Brain microvascular endothelial cell (primary cell): Measurements from ENCODE around the gene NUF2.

Experiments used
- DNase-seq: peaks from one replicate; pipeline ENCODE4 v3.0.0-alpha.2; 2020
- H3K27ac ChIP-seq: fragments of 250-450 bp; sonication (Bioruptor Pico); 2 replicates; pipeline ENCODE4 v1.5.1; 2020; ENCODE audit warnings: mild to moderate bottlenecking, moderate library complexity
- H3K27me3 ChIP-seq: fragments of 250-450 bp; sonication (Bioruptor Pico); replicated peaks from 2 replicates; pipeline ENCODE4 v1.5.1; 2020; ENCODE audit warnings: mild to moderate bottlenecking
- H3K36me3 ChIP-seq: fragments of 250-450 bp; sonication (Bioruptor Pico); replicated peaks from 2 replicates; pipeline ENCODE4 v1.5.1; 2020; ENCODE audit warnings: mild to moderate bottlenecking
- H3K4me3 ChIP-seq: 2 replicates; pipeline ENCODE4 v1.5.1; 2011; ENCODE audit warnings: low read depth, mild to moderate bottlenecking, control low read depth, low read length, moderate library complexity
- CTCF ChIP-seq: IDR thresholded peaks from 2 replicates; pipeline ENCODE4 v1.5.1; 2011; ENCODE audit warnings: low read depth, mild to moderate bottlenecking, moderate library complexity, low read length, control low read depth, inconsistent platforms; ENCODE audit errors: missing control alignments
- in situ Hi-C: cut with HindIII; loops from 2 replicates; pipeline ENCODE4 v1.10.0; 2017; ENCODE audit warnings: low sequenced_read_pairs, low pct_ligation_motif_present

The NUF2 gene

GRCh38 chr1:163303561-163303960 lies 18.2 kb upstream of the NUF2 start:
- no peak overlapping the region for H3K27ac ChIP-seq
- TF ChIP-seq CTCF, result no peak
- H3K4me3 ChIP-seq, result no peak overlapping the region
- in situ Hi-C loops, result loop anchor here (25.0 kb wide), 2 partner anchors 241 to 441 kb away; partner anchors contain the start of genes CCDC190 and RGS4
- no peak for DNase-seq
- H3K36me3 ChIP-seq, result no peaks in the 10 kb centered on the region
- H3K27me3 ChIP-seq, result no peaks in the 10 kb centered on the region

GRCh38 chr1:163305441-163305840 lies 16.3 kb upstream of the NUF2 start:
- no peaks in the 10 kb centered on the region for H3K36me3 ChIP-seq
- no peaks in the 10 kb centered on the region for H3K27me3 ChIP-seq
- no peak overlapping the region for H3K27ac ChIP-seq
- no peak overlapping the region for H3K4me3 ChIP-seq
- no peak for TF ChIP-seq CTCF
- DNase-seq, result no peak
- in situ Hi-C loops, result loop anchor here (25.0 kb wide), 2 partner anchors 243 to 443 kb away; partner anchors contain the start of genes CCDC190 and RGS4

DNA sequence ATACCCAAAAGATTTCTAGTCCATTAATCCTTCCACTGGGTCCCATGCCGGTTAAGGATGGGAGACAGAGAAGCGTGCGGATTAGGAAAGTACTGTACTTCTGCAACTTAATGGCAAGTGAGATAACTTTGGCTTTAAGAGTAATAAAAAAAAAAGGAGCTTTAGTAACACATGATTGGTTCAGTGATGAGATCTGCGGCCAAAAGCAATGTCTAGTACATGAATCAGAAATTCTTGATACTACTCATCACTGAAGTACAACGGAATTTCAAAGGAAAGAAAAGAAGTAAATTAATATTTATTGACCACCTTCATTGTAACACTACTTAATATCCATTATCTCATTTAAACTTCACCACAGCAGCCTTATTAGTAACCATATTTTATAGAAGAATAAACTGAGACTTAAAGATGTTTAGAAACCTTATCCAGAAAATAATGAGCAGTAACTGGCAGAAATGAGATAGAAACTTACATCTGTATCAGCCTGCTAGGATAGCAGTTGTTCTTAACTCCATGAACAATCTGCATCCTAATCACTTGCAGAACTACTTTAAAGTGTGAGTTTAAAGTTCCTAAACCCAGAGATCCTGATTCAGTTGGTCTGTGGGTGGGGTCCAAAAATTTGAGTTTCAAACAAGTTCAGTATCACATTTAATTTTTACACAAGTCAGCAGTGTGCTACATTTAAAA lies 14.1 kb upstream of the NUF2 start:
- peak; percentile 83 for DNase-seq
- H3K27ac ChIP-seq, result peak overlapping the region; percentile 68
- TF ChIP-seq CTCF, result no peak

DNA sequence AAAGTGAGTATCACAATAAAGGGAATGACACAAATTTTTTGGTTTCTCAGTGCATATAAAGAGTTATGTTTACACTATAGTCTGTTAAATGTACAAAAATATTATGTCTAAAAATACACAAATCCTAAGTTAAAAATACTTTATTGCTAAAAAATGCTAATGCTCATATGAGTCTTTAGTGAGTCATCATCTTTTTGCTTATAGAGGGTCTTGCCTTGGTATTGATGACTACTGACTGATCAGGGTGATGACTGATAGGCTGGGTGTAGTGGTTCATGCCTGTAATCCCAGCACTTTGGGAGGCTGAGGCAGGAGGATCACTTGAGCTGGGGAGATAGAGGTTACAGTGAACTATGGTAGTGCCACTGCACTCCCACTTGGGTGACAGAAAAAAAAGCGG lies 12.9 kb upstream of the NUF2 start:
- no peaks in the 10 kb centered on the region for H3K36me3 ChIP-seq
- no peak overlapping the region for H3K27ac ChIP-seq
- no peak overlapping the region for H3K4me3 ChIP-seq
- in situ Hi-C loops, result loop anchor here (25.0 kb wide), 2 partner anchors 247 to 447 kb away; partner anchors contain the start of genes CCDC190 and RGS4
- H3K27me3 ChIP-seq, result no peaks in the 10 kb centered on the region
- TF ChIP-seq CTCF, result no peak
- DNase-seq, result no peak

More for the DNA sequence above, 14.1 kb upstream of the NUF2 start:
- no peaks in the 10 kb centered on the region for H3K36me3 ChIP-seq
- in situ Hi-C loops, result loop anchor here (25.0 kb wide), 2 partner anchors 245 to 445 kb away; partner anchors contain the start of genes CCDC190 and RGS4
- no peaks in the 10 kb centered on the region for H3K27me3 ChIP-seq
- H3K4me3 ChIP-seq, result no peak overlapping the region

GRCh38 chr1:163315773-163316374 lies 5.9 kb upstream of the NUF2 start:
- no peaks in the 10 kb centered on the region for H3K27me3 ChIP-seq
- no peak overlapping the region for H3K27ac ChIP-seq
- H3K36me3 ChIP-seq, result no peaks in the 10 kb centered on the region
- H3K4me3 ChIP-seq, result no peak overlapping the region
- in situ Hi-C loops, result loop anchor here (25.0 kb wide), 2 partner anchors 254 to 454 kb away; partner anchors contain the start of genes CCDC190 and RGS4
- DNase-seq, result peak; percentile 29
- TF ChIP-seq CTCF, result peak; percentile 37
